ENCODE data around the gene REV3L. TPM values are rescaled to one million over a fixed set of nuclear protein-coding genes. Genes with fewer than 3 reads are reported as not detected.
A peak's percentile ranks its signal among the peaks of the same experiment; 100 is the strongest.

REV3L gene
- total RNA-seq, 1 experiment from 2014 or later, result 5.7 TPM

- ChIA-PET CTCF (interaction anchor here (0.6 kb wide), 1 partner anchor 155 kb away, joined by 4 read pairs; no protein-coding TSS in a partner anchor), POLR2A (interaction anchor here (0.5 to 0.6 kb wide), 4 partner anchors 88 to 219 kb away, joined by 3 to 6 read pairs (median 3); partner anchors contain the start of gene SLC16A10)
- Mint-ChIP-seq H3K36me3 (peaks cover 33% of the 10 kb centered on the region), H3K27me3 (ENCODE audit: low read depth) (no peaks in the 10 kb centered on the region), H3K4me1 (peaks cover 11% of the 10 kb centered on the region), H3K4me3 (no peak overlapping the region), H3K9me3 (peaks cover 15% of the 10 kb centered on the region), H3K27ac (no peak overlapping the region; the same call in 1 of the 2 replicates)
- ATAC-seq, result peak; percentile 90
- TF ChIP-seq ZNF281 (CRISPR knock-in tag; IDR thresholded peaks at IDR 0.05) (no peak), EMX1 (CRISPR knock-in tag; IDR thresholded peaks at IDR 0.05) (no peak), PRRX2 (CRISPR knock-in tag; IDR thresholded peaks at IDR 0.05) (no peak), PRDM15 (CRISPR knock-in tag; IDR thresholded peaks at IDR 0.05) (no peak), ATF3 (CRISPR knock-in tag; conservative IDR thresholded peaks at IDR 0.05) (no peak), STAT6 (CRISPR knock-in tag; conservative IDR thresholded peaks at IDR 0.05; ENCODE audit: low read depth) (no peak), ZNF532 (CRISPR knock-in tag; IDR thresholded peaks at IDR 0.05; ENCODE audit: borderline replicate concordance) (no peak), ZNF121 (CRISPR knock-in tag; IDR thresholded peaks at IDR 0.05) (peak; percentile 49; the same call in 1 of the 2 replicates)
- peak; percentile 16 for DNase-seq (ENCODE audit: low spot score)
These were observed 176.7 kb downstream of the REV3L start for GRCh38 chr6:111306104-111306888.

- H3K36me3 Mint-ChIP-seq, result peaks cover 36% of the 10 kb centered on the region
- H3K27ac Mint-ChIP-seq, result no peak overlapping the region
- no peaks in the 10 kb centered on the region for H3K27me3 Mint-ChIP-seq (ENCODE audit: low read depth)
- ChIA-PET POLR2A (no interaction called here), CTCF (interaction anchor here (1.1 kb wide), 1 partner anchor 43 kb away, joined by 3 read pairs; a partner anchor contains a TSS)
- H3K4me1 Mint-ChIP-seq, result peaks cover 8% of the 10 kb centered on the region; the same call in 1 of the 2 replicates
- H3K4me3 Mint-ChIP-seq, result no peak overlapping the region
- peaks cover 29% of the 10 kb centered on the region for H3K9me3 Mint-ChIP-seq
- ATAC-seq (no peak), DNase-seq (ENCODE audit: low spot score) (no peak)
- TF ChIP-seq MLX (CRISPR knock-in tag; IDR thresholded peaks at IDR 0.05) (no peak), FOXK1 (CRISPR knock-in tag; IDR thresholded peaks at IDR 0.05) (no peak), ZSCAN18 (CRISPR knock-in tag; IDR thresholded peaks at IDR 0.05) (no peak), IRF2 (CRISPR knock-in tag; IDR thresholded peaks at IDR 0.05; ENCODE audit: borderline replicate concordance, low read depth) (no peak), ATF1 (CRISPR knock-in tag; IDR thresholded peaks at IDR 0.05) (no peak), ZNF396 (CRISPR knock-in tag; IDR thresholded peaks at IDR 0.05; ENCODE audit: borderline replicate concordance) (no peak), ESRRA (CRISPR knock-in tag; IDR thresholded peaks at IDR 0.05; ENCODE audit: borderline replicate concordance) (no peak), TP53 (CRISPR knock-in tag; IDR thresholded peaks at IDR 0.05) (no peak), RELA (CRISPR knock-in tag; IDR thresholded peaks at IDR 0.05; ENCODE audit: borderline replicate concordance) (no peak)
These were observed 181.1 kb downstream of the REV3L start for GRCh38 chr6:111301946-111302345.

Data from WTC11 (cell line).